Ishikawa (cell line): ENCODE results near the gene IER2.

Experiments
- CEBPB ChIP-seq: IDR thresholded peaks from 2 replicates; pipeline ENCODE4 v1.6.1; 2012
- CREB1 ChIP-seq: IDR thresholded peaks from 2 replicates; pipeline ENCODE4 v1.6.1; 2012; ENCODE audit warnings: low read depth
- EGR1 ChIP-seq: IDR thresholded peaks from 2 replicates; pipeline ENCODE4 v1.6.1; 2012
- EP300 ChIP-seq: IDR thresholded peaks from 2 replicates; pipeline ENCODE4 v1.6.1; 2012; ENCODE audit warnings: borderline replicate concordance
- FOXM1 ChIP-seq: IDR thresholded peaks from 2 replicates; pipeline ENCODE4 v1.6.1; 2012; ENCODE audit warnings: low read depth, borderline replicate concordance
- NFIC ChIP-seq: IDR thresholded peaks from 2 replicates; pipeline ENCODE4 v1.6.1; 2012
- RAD21 ChIP-seq: IDR thresholded peaks from 2 replicates; pipeline ENCODE4 v1.6.1; 2012; ENCODE audit warnings: low read depth
- TAF1 ChIP-seq: IDR thresholded peaks from 2 replicates; pipeline ENCODE4 v1.6.1; 2012; ENCODE audit warnings: low read depth, mild to moderate bottlenecking
- TCF12 ChIP-seq: IDR thresholded peaks from 2 replicates; pipeline ENCODE4 v1.6.1; 2012; ENCODE audit warnings: low read depth
- TEAD4 ChIP-seq: IDR thresholded peaks from 2 replicates; pipeline ENCODE4 v1.6.1; 2012
- YY1 ChIP-seq: IDR thresholded peaks from 2 replicates; pipeline ENCODE4 v1.6.1; 2012; ENCODE audit warnings: low read depth
- ZBTB7A ChIP-seq: IDR thresholded peaks from 2 replicates; pipeline ENCODE4 v1.6.1; 2012; ENCODE audit warnings: low read depth
- TF ChIP-seq, protein P1 (sequence below): IDR thresholded peaks from 2 replicates; pipeline ENCODE4 v1.6.1; 2012; ENCODE audit warnings: low read depth, mild to moderate bottlenecking
- TF ChIP-seq, protein P2 (sequence below): IDR thresholded peaks from 2 replicates; pipeline ENCODE4 v1.6.1; 2012
- TF ChIP-seq, protein P3 (sequence below): IDR thresholded peaks from 2 replicates; pipeline ENCODE4 v1.6.1; 2012

The IER2 gene

DNA sequence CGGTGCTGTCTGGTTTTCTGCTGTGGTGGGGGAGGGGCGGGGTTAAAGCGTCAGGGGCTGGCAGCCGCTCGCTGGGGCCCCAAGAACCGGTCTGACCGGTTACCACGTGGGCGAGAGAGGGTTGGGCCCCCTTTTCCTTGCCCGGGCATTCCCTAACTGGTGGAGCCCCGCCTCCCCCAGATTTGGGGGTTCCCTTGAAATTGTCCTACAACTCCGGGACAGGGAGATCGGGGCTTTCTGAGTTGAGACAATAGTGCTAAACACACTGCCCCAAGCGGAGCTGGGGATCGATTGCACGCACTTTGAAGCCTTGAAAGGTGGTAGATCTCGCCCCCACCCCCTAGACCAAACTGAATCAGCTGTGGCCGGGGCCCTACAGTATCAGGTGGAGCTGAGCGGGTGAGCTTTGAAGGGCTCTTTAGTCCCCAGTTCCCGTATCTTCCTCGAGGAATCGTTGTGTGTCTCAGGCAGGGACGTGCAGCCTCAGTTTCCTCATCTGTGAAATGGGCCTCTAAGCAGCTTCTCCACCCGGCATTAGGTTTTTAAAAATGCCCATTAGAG is 4.8 kb downstream of the IER2 start:
- TF ChIP-seq TCF12, result peak; percentile 84
- 0 out of 2 replicates have a peak, but pooled peaks have one; percentile 18 for TF ChIP-seq FOXM1
- TF ChIP-seq EGR1, result peak; percentile 66
- peak; percentile 34; the same call in 1 of the 2 replicates for TF ChIP-seq CREB1
- TF ChIP-seq YY1, result no peak
- TF ChIP-seq ZBTB7A, result no peak
- TF ChIP-seq, protein P1, sequence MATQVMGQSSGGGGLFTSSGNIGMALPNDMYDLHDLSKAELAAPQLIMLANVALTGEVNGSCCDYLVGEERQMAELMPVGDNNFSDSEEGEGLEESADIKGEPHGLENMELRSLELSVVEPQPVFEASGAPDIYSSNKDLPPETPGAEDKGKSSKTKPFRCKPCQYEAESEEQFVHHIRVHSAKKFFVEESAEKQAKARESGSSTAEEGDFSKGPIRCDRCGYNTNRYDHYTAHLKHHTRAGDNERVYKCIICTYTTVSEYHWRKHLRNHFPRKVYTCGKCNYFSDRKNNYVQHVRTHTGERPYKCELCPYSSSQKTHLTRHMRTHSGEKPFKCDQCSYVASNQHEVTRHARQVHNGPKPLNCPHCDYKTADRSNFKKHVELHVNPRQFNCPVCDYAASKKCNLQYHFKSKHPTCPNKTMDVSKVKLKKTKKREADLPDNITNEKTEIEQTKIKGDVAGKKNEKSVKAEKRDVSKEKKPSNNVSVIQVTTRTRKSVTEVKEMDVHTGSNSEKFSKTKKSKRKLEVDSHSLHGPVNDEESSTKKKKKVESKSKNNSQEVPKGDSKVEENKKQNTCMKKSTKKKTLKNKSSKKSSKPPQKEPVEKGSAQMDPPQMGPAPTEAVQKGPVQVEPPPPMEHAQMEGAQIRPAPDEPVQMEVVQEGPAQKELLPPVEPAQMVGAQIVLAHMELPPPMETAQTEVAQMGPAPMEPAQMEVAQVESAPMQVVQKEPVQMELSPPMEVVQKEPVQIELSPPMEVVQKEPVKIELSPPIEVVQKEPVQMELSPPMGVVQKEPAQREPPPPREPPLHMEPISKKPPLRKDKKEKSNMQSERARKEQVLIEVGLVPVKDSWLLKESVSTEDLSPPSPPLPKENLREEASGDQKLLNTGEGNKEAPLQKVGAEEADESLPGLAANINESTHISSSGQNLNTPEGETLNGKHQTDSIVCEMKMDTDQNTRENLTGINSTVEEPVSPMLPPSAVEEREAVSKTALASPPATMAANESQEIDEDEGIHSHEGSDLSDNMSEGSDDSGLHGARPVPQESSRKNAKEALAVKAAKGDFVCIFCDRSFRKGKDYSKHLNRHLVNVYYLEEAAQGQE, result no peak
- TF ChIP-seq NFIC, result peak; percentile 77
- 0 out of 2 replicates have a peak, but pooled peaks have one; percentile 24 for TF ChIP-seq CEBPB
- TF ChIP-seq TAF1, result 0 out of 2 replicates have a peak, but pooled peaks have one; percentile 24
- peak; percentile 70 for TF ChIP-seq TEAD4
- TF ChIP-seq, protein P2, sequence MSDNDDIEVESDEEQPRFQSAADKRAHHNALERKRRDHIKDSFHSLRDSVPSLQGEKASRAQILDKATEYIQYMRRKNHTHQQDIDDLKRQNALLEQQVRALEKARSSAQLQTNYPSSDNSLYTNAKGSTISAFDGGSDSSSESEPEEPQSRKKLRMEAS, result peak; percentile 90
- TF ChIP-seq EP300, result peak; percentile 59
- no peak for TF ChIP-seq RAD21
- TF ChIP-seq, protein P3, sequence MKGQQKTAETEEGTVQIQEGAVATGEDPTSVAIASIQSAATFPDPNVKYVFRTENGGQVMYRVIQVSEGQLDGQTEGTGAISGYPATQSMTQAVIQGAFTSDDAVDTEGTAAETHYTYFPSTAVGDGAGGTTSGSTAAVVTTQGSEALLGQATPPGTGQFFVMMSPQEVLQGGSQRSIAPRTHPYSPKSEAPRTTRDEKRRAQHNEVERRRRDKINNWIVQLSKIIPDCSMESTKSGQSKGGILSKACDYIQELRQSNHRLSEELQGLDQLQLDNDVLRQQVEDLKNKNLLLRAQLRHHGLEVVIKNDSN, result peak; percentile 93

DNA sequence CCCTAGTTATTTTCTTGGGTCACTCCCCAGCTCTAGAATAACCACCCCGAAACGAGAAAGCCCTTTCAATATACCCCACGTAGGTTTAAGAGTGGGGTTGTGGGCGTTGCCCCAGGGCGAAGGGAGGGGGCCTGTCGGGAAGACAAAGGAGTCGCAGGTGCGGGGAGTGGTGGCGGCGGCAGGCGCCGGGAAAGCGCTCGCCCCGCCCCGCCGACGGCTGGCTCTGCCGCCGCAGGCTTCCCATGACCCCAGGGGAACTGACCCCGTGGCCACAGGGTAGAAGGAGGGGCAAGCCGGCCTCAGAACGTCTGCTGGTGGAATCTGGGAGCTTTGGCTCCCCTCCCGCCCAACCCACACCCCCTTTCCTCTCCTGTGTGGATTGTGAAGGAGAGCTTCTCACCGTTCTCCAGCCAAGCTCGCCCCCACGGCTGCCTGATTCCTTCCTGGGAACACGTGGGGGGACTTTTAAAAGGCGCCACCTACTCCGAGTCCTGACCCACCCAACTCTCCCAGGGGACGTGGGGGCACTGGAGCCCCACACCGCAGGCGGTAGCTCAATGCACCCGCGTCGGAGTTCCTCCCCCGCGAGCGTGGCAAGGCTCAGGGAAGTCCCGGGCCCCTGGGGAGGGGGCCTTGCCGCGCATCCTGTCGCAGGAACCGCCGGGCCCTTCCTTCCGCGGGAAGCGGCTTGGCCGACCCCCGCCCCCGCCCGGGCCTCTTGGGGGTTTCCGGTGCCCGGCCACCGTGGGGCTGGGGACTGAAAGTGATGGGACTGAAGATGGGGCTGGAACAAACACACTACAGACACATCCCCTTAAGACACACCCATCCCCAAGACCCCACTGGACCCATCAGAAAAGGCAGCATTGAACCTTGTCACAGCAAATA is 5.5 kb downstream of the IER2 start:
- TF ChIP-seq NFIC (no peak), TEAD4 (no peak), EGR1 (no peak)

DNA sequence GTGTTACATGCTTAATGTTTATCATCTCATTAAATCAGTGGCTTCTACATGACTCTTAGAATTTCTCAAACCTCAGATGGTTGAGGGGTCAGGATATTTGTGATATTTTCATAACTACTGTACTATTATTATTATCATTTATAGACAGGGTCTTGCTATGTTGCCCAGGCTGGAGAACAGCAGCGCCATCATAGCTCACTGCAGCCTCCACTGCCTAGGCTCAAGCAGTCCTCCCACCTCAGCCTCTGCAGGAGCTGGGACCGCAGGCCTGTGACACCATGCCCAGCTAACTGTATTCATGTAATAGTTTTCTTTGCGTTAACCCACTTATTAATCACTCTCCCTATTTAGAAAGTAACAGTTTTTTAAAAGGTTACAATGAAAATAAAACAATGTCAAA is 9.5 kb downstream of the IER2 start:
- no peak for TF ChIP-seq YY1
- no peak for TF ChIP-seq CREB1
- TF ChIP-seq, protein P3, result no peak
- no peak for TF ChIP-seq TAF1
- no peak for TF ChIP-seq CEBPB
- TF ChIP-seq NFIC, result no peak
- TF ChIP-seq, protein P1, result no peak
- no peak for TF ChIP-seq EP300
- no peak for TF ChIP-seq TEAD4
- no peak for TF ChIP-seq FOXM1
- no peak for TF ChIP-seq EGR1
- no peak for TF ChIP-seq RAD21

DNA sequence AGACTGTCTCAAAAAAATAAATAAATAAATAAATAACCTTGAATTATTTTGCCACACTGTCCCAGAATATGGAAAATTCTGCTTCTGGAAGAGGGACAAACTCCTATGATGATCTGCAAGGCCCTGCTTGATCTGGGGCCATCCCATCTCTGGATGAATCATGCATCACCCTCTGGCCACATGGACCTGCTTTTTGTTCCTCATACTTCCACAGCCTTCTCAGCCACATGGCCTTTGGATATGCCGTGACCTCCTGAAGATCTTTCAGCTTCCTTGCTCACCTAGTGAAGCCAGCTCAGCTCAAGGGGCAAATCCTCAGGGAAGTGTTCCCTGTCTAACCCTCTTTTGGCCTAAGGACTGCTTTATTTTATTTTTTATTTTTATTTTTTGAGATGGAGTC is 10.3 kb downstream of the IER2 start:
- TF ChIP-seq CEBPB (no peak), YY1 (no peak), CREB1 (no peak), NFIC (no peak), EGR1 (no peak), RAD21 (no peak), ZBTB7A (no peak), TEAD4 (no peak), TCF12 (no peak), TAF1 (no peak), FOXM1 (no peak), EP300 (no peak)
- TF ChIP-seq, protein P1, result no peak
- TF ChIP-seq, protein P3, result no peak
- TF ChIP-seq, protein P2, result no peak
